ENCODE results near the gene ZNF618. TPM values are rescaled to one million over a fixed set of nuclear protein-coding genes. Genes with fewer than 3 reads are reported as not detected.
A peak's percentile ranks its signal among the peaks of the same experiment; 100 is the strongest.

ZNF618 gene
- polyA plus RNA-seq, 1 donor = 47.9 TPM

GRCh38 chr9:113956901-113957300 lies 80.8 kb downstream of the ZNF618 start:
- no peak for DNase-seq

GRCh38 chr9:113957351-113957750 lies 81.2 kb downstream of the ZNF618 start:
- no peak for DNase-seq

GRCh38 chr9:113957821-113958341 lies 81.8 kb downstream of the ZNF618 start:
- peak; percentile 82 for DNase-seq

DNA sequence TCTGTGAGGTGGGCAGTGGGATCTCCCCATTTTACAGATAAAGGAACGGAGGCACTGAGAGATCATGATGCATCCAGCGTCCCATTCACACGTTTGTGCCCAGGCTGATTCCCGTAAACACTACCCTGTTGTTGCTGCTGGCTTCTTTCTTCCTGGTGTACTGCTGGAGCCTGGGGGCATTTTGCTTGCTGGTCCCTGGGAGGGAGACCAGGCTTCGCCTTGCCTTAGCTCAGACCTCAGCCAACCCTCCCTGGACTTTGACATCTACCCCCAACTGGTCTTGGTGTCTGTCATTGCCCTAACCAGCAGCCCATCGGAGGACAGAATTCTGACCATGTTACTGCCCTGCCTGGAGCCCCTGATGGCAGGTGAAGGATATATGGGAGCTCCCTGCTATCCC lies 82.4 kb downstream of the ZNF618 start:
- DNase-seq = no peak

- no peak for DNase-seq
These were observed 84.7 kb downstream of the ZNF618 start for GRCh38 chr9:113960768-113961167.

DNA sequence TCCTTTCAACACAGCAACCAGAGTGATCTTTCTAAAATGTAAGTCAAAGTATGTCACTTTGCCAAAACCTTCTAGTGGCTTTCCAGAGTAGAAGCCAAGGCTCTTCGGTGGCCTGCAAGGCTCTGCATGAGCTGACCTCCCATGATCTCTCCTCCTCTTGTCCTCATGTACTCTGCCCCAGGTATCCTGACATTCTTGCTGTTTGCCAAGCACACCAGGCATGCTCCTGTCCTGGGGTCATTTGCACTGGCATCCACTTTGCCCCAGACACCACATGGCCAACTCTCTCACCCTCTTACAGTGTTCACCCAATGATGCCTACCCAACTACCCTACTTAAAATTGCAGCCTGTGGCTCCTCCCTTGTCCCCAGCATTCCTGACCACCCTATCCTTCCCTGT lies 86.3 kb downstream of the ZNF618 start:
- DNase-seq = no peak

DNA sequence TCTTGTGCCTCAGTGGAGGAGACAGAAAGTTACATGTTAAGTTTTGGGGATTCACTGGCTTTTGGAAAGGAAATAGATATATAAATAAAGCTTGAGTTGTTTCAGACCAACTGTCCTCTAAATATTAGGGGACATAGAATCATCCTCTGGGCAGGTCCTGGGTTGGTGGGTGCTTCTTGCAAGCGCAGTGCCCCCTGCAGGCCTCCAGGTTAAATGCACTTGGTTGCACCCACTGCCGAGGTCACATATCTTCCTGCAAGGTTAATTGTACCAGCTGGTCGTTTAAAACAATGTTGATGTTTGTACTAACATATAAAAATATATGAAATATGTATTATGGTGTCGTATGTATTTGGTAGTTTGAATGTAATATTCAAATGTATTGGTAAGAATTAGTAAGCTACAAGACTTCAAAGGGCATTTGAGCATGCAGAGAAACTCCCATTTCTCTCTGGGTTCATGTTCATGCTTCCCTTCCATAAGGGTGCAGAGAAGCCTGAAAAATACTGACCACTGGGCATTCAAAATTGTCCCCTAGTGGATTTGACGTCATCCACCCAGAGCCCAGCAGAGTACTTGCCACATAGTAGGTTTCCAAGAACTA lies 87.0 kb downstream of the ZNF618 start:
- no peak for DNase-seq

GRCh38 chr9:113963696-113964494 lies 87.8 kb downstream of the ZNF618 start:
- DNase-seq = peak; percentile 24

DNA sequence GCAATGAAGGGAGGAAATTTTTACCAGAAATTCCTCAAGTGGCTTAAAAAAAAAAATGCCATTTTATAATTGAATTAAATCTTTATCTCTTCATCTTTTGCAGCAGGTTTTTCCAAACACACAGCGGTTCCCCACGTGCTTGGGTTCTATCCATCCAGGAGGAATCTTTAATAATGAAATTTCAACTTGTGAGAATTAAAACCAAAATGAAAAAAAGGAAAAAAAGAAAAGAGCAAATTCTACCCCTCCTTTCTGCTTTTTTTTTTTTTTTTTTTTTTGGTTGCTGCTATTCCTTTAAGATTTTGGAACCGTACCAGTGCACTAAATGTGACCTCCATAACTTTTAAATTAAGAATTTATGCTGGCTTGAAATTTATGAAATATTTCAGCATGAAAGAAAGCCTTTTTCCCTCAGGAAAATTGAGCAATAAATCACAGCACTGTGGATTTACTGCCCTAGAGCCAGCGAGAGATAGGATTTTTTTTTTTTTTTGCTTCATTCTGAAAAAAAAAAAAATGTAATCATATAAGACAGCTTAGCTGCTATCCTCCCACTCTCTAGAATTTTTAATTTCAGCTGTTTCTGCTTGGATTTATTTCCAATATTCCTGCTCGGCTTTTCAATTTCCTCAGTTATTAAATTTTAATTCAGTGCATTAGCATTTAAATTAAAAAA lies 88.5 kb downstream of the ZNF618 start:
- DNase-seq = peak; percentile 50

DNA sequence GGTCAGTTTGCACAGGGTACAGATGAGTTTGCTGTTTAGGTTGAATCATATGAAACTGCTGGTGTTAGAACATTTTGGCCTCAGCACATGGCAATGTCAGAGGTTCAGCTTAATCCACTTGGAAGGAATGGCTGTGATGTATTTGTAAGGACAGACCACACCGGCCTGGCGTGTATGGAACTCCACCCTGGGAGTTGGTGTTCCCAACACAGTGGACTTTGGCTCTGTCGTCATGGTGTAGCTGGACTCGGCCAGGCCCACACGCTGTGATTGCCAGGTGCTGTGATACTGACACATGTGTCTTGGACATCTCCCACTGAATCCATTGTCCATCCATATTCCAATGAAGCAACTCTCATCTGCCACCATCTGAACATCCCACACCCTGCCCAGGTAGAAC lies 90.3 kb downstream of the ZNF618 start:
- DNase-seq = no peak

GRCh38 chr9:113967380-113967779 lies 91.3 kb downstream of the ZNF618 start:
- DNase-seq = no peak

- DNase-seq = no peak
These were observed 93.2 kb downstream of the ZNF618 start for GRCh38 chr9:113969343-113969742.

GRCh38 chr9:113973226-113973625 lies 97.1 kb downstream of the ZNF618 start:
- DNase-seq = no peak

- DNase-seq = no peak
These were observed 97.9 kb downstream of the ZNF618 start for GRCh38 chr9:113973963-113974413.

- no peak for DNase-seq
These were observed 100.8 kb downstream of the ZNF618 start for GRCh38 chr9:113976915-113977314.

- DNase-seq = no peak
These were observed 102.7 kb downstream of the ZNF618 start for GRCh38 chr9:113978725-113979342.

DNA sequence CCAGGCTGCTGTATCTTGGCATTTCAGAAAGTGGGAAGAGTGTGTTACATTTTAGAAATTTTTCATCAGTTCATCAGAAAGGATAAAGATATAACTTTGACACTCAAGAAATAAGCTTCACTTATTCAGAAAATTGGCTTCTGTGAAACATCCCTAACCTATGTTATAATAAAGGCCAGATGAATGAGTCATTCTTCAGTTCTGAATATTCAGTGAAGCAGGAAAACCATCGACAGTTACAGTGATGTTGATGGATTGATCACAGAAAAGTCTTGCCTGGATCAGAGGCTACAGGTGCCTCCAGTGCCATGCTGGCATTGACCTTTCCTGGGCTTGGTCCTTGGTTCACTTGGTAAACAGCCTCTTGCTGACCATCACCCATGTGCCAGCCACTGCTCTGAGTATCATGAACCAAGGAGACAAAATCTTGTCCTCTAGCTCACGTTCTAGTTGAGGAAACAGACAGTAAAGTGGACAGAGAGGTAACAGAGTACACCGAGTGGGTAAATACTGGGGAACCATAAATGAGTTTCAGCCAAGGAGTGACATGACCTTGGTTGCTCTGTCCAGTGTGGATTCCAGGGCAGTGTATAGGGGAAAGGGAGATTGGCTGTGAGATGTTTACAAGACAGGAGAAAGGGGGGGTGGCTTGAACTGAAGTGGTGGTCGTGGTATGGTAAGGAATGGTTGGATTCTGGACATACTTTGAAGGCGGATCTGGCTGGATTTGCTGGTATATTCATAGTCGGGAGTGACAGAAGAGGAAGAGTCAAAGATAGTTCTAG lies 103.4 kb downstream of the ZNF618 start:
- no peak for DNase-seq

GRCh38 chr9:113984639-113985380 lies 108.7 kb downstream of the ZNF618 start:
- no peak for DNase-seq

DNA sequence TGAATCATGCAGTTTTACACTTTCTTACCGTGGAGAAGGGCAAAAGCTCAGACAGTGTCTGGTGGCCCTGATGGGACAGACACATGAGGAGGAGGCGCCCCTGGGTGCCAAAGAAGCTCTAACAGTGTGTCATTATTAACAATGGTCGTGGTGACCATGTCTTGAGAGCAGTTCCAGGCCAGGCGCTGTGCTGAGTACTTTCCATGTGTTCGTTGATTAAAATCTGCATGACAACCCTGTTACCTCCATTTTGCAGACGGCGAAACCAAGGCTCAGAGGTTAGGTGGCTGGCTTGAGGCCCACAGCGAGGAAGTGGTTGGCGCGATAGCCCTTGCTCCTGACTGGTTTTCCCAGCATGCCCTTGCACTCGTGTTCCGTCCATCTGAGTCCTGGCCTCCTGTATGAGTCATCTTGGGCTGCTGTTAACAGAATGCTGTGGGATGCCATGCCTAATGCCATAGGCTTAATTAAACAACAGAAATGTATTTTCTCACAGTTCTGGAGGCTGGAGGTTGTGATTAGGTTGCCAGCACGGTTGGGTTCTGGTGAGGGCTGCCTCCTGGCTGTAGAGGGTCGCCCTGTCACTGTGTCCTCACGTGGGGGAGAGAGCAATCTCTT lies 110.0 kb downstream of the ZNF618 start:
- DNase-seq = no peak

DNA sequence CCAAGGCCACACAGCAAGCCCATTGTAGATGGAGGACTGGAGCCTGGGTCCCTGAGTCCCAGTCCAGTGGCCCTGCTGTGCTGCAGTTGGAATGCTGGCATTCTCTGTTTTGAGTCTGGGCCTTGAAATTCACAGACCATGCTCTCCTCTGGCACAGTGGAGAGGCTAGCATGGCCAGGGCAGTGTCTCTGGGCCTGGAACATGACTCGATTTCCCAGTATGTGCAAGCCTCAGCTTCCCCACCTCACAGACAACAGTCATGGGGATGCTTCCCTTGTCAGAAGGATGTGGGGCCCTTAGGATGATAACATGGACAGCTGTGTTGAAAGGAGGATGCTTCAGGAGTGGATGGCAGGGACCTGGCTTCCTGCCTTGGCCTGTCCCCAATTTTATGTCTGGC lies 110.8 kb downstream of the ZNF618 start:
- DNase-seq = no peak

Data from left kidney (tissue), 2 donors.